K562 (cell line): ENCODE data around the gene AMMECR1. TPM values are rescaled to one million over a fixed set of nuclear protein-coding genes. Genes with fewer than 3 reads are reported as not detected.

ENCODE experiments used
- ATAC-seq: fragments of 200-7000 bp; cut with Tn5 transposase; 3 replicates; pipeline ENCODE4 v1.9.1; 2020; ENCODE audit warnings: moderate library complexity
- BruUV-seq: library from RNA; stranded (reverse); fragments of 400-500 nt; replicated peaks from 2 replicates; lab custom pipeline; 2021; lab: Mats Ljungman, UMichigan
- CTCF ChIA-PET: fragments of 300-600 bp; formaldehyde crosslinking; extraction: SDS; loops from one replicate; lab custom pipeline; 2021; ENCODE audit warnings: low intra/inter-chr PET ratio; lab: Yijun Ruan, JAX
- POLR2A ChIA-PET: fragments of 300-600, 350-650 bp; sonication (Branson Sonifier 250); formaldehyde crosslinking; extraction: SDS; loops from one replicate; lab custom pipeline; 2021; ENCODE audit warnings: antibody characterized with exemption, inconsistent platforms; lab: Yijun Ruan, JAX
- DNase-seq, 4 experiments: peaks; one replicate each; pipeline versions ENCODE4 v3.0.0 to v3.0.0-alpha.2; 2011 to 2018; ENCODE audit warnings: low spot score in 3 of 4, mixed read lengths in 3 of 4; ENCODE audit errors: extremely low read depth in 1 of 4
- FAIRE-seq: peaks from 2 replicates; lab custom pipeline; 2011; peaks lifted over from hg19 to GRCh38; lab: Jason Lieb, UNC
- H2AFZ ChIP-seq: 2 replicates; pipeline ENCODE4 v1.6.0; 2011; ENCODE audit warnings: low read depth, low read length, control low read depth, inconsistent platforms
- H3K27ac ChIP-seq: fragments of 200-600 bp; 3 replicates; pipeline ENCODE4 v1.8.0; 2011; ENCODE audit warnings: low read depth, mild to moderate bottlenecking, control low read depth, inconsistent platforms, low read length, moderate library complexity, mixed read lengths; ENCODE audit errors: extremely low read depth
- H3K27me3 ChIP-seq, 2 experiments: fragments of 300-600 bp in 1 of 2; 2 replicates in 1 of 2; 3 replicates in 1 of 2; pipeline versions ENCODE4 v1.6.0 to v1.8.0; 2011; ENCODE audit warnings: inconsistent platforms in 2 of 2, low read length in 2 of 2, mild to moderate bottlenecking in 1 of 2, mixed read lengths in 1 of 2, moderate library complexity in 1 of 2; ENCODE audit not compliant: control insufficient read depth in 2 of 2, insufficient read depth in 2 of 2
- H3K36me3 ChIP-seq: fragments of 300-600 bp; 3 replicates; pipeline ENCODE4 v1.8.0; 2011; ENCODE audit warnings: mild to moderate bottlenecking, low read length, inconsistent platforms; ENCODE audit not compliant: control insufficient read depth, insufficient read depth
- H3K4me1 ChIP-seq, 2 experiments: fragments of 200-600 bp in 1 of 2; replicated peaks in 1 of 2; 2 replicates in 1 of 2; 3 replicates in 1 of 2; pipeline versions ENCODE4 v1.5.1 to v1.8.0; 2011; ENCODE audit warnings: inconsistent platforms in 2 of 2, low read length in 2 of 2, mild to moderate bottlenecking in 1 of 2, mixed read lengths in 1 of 2, moderate library complexity in 1 of 2; ENCODE audit not compliant: control insufficient read depth in 2 of 2, insufficient read depth in 2 of 2
- H3K4me2 ChIP-seq: 2 replicates; pipeline ENCODE4 v1.6.1; 2011; ENCODE audit warnings: low read length, control low read depth, inconsistent platforms, mixed read lengths; ENCODE audit not compliant: insufficient read depth
- H3K4me3 ChIP-seq: fragments of 200-600 bp; sonication (generic), shearing (Covaris generic); 2 replicates; pipeline ENCODE4 v1.5.1; 2016; ENCODE audit warnings: control low read depth, inconsistent platforms
- H3K79me2 ChIP-seq: fragments of 200-600 bp; 3 replicates; pipeline ENCODE4 v1.8.0; 2011; ENCODE audit warnings: low read length, inconsistent platforms; ENCODE audit not compliant: control insufficient read depth, insufficient read depth
- H3K9ac ChIP-seq, 2 experiments: 2 replicates each; pipeline versions ENCODE4 v1.6.0 to v1.6.1; 2011; ENCODE audit warnings: low read depth in 2 of 2, low read length in 2 of 2, control low read depth in 1 of 2, inconsistent platforms in 1 of 2, mild to moderate bottlenecking in 1 of 2, mixed read lengths in 1 of 2; ENCODE audit not compliant: insufficient read depth in 1 of 2
- H3K9me1 ChIP-seq: one replicate; pipeline ENCODE4 v1.6.0; 2011; ENCODE audit warnings: inconsistent platforms, mild to moderate bottlenecking, low read length, moderate library complexity; ENCODE audit not compliant: control insufficient read depth, insufficient read depth
- H3K9me3 ChIP-seq: replicated peaks from 2 replicates; pipeline ENCODE4 v1.5.1; 2011; ENCODE audit warnings: low read depth, low read length, inconsistent platforms; ENCODE audit not compliant: control insufficient read depth, insufficient read depth
- H4K20me1 ChIP-seq: replicated peaks from 2 replicates; pipeline ENCODE4 v1.6.1; 2011; ENCODE audit warnings: low read length, inconsistent platforms, mixed read lengths; ENCODE audit not compliant: control insufficient read depth, insufficient read depth
- HSF4 ChIP-seq: fragments of 250-450 bp; sonication (Bioruptor Pico); IDR thresholded peaks from 2 replicates; pipeline ENCODE4 v2.1.2; 2022; ENCODE audit warnings: mild to moderate bottlenecking, moderate library complexity, borderline replicate concordance
- MTF1 ChIP-seq: fragments of 250-450 bp; sonication (Bioruptor Pico); IDR thresholded peaks from 2 replicates; pipeline ENCODE4 v1.9.0; 2021; ENCODE audit warnings: moderate library complexity, mild to moderate bottlenecking, inconsistent platforms, borderline replicate concordance
- NFYB ChIP-seq: IDR thresholded peaks from 2 replicates; pipeline ENCODE4 v1.6.1; 2011; ENCODE audit warnings: mild to moderate bottlenecking, moderate library complexity; ENCODE audit not compliant: insufficient read length; ENCODE audit errors: extremely low read depth
- POLR3A ChIP-seq: IDR thresholded peaks from 2 replicates; pipeline ENCODE4 v1.6.1; 2011; ENCODE audit warnings: borderline replicate concordance, mild to moderate bottlenecking, moderate library complexity; ENCODE audit not compliant: insufficient read length, insufficient read depth; ENCODE audit errors: extremely low read depth
- SFPQ ChIP-seq: fragments of 200-400 bp; formaldehyde crosslinking; IDR thresholded peaks from 2 replicates; pipeline ENCODE4 v1.6.1; 2017; ENCODE audit warnings: mild to moderate bottlenecking, low read depth, low read length, moderate library complexity
- TEAD2 ChIP-seq: fragments of 450-650 bp; IDR thresholded peaks from 2 replicates; pipeline ENCODE4 v1.6.1; 2016; ENCODE audit warnings: missing genetic modification characterization, control low read depth, missing compliant biosample characterization
- ZBTB12 ChIP-seq: fragments of 250-450 bp; sonication (Bioruptor Pico); IDR thresholded peaks from 2 replicates; pipeline ENCODE4 v1.4.0; 2020
- ZBTB17 ChIP-seq: fragments of 450-650 bp; formaldehyde crosslinking; IDR thresholded peaks from 2 replicates; pipeline ENCODE4 v1.4.0; 2020; ENCODE audit warnings: mild to moderate bottlenecking
- ZC3H11A ChIP-seq: IDR thresholded peaks from 2 replicates; pipeline ENCODE4 v1.6.1; 2012; ENCODE audit warnings: low read depth, low read length, improper control_type of control experiment
- ZNF263 ChIP-seq: sonication (generic); formaldehyde crosslinking; IDR thresholded peaks from 2 replicates; pipeline ENCODE4 v1.8.0; 2022; ENCODE audit warnings: mild to moderate bottlenecking, missing genetic modification reagents, borderline replicate concordance
- ZSCAN32 ChIP-seq: fragments of 450-650 bp; formaldehyde crosslinking; IDR thresholded peaks from 2 replicates; pipeline ENCODE4 v1.4.0; 2020; ENCODE audit warnings: mild to moderate bottlenecking, moderate library complexity
- WGBS: fragments of 100-300 bp; shearing (Covaris generic); methylation state at CpG from one replicate; pipeline ENCODE4 v1.1.6; 2016; ENCODE audit warnings: low coverage, mixed read lengths; ENCODE audit not compliant: insufficient coverage; ENCODE audit errors: missing lambda C conversion rate; 5-methylcytosine and 5-hydroxymethylcytosine counted together
- in situ Hi-C: fragments of 300-500 bp; cut with MboI; formaldehyde crosslinking; loops from 4 replicates; pipeline ENCODE4 v1.15.0; 2018; ENCODE audit warnings: inconsistent platforms, mixed read lengths
- intact Hi-C: fragments of 100-400 bp; cut with micrococcal nuclease; formaldehyde crosslinking; loops from 2 replicates; pipeline ENCODE4 v1.14.2; 2022
- polyA plus RNA-seq, 8 experiments: library from polyadenylated mRNA; depleted of rRNA in 4 of 8; stranded (reverse) in 5 of 8; unstranded in 3 of 8; fragments of >200 nt; fragmentation: Nextera tagmentation in 2 of 8; fragmentation: Illumina TruSeq in 1 of 8; extraction: Ambion mirVana in 2 of 8; extraction: Trizol in 1 of 8; gene quantifications; 2 replicates each; pipeline versions ENCODE4 v1.2.1 to v1.2.3, GENCODE V29; 2011 to 2014; ENCODE audit warnings: inconsistent platforms in 1 of 8, missing spikeins in 1 of 8
- total RNA-seq, 7 experiments: library from RNA; depleted of rRNA in 6 of 7; stranded (reverse); fragments of >200 nt in 6 of 7; fragmentation: Illumina TruSeq in 2 of 7; extraction: Trizol in 2 of 7; gene quantifications; 2 replicates each; pipeline versions ENCODE4 v1.2.1 to v1.2.3, GENCODE V29; 2011 to 2021; ENCODE audit warnings: low replicate concordance in 1 of 7

AMMECR1 gene
- total and polyA plus RNA-seq, 9 of the 15 experiments (the other 6 are each of a cell fraction or from before 2014, with no cell fraction given), result 13.9 to 36.7 (median 23.6) TPM

GRCh38 chrX:110208092-110208491 lies 109.8 kb downstream of the AMMECR1 start:
- 86% methylated on average over 2 of the region's 2 CpGs for WGBS
- no TSS peak for BruUV-seq
- H2AFZ ChIP-seq, result no peak overlapping the region
- H3K27me3 ChIP-seq, result no peaks in the 10 kb centered on the region
- DNase-seq, result no peak
- no peak overlapping the region for H3K4me3 ChIP-seq
- H3K9me3 ChIP-seq, result no peaks in the 10 kb centered on the region
- H3K9ac ChIP-seq, result no peak overlapping the region
- no peak for ATAC-seq
- no peaks in the 10 kb centered on the region for H4K20me1 ChIP-seq
- CTCF ChIA-PET, result no interaction called here
- H3K4me2 ChIP-seq, result no peak overlapping the region
- no peak overlapping the region for H3K27ac ChIP-seq
- intact Hi-C loops, result no loop called here
- POLR2A ChIA-PET, result no interaction called here
- TF ChIP-seq ZBTB12 (CRISPR knock-in tag) (no peak), POLR3A (no peak), HSF4 (no peak), TEAD2 (tag) (no peak), MTF1 (CRISPR knock-in tag) (no peak), SFPQ (no peak), ZC3H11A (no peak), ZNF263 (CRISPR knock-in tag) (no peak), ZBTB17 (CRISPR knock-in tag) (no peak), NFYB (no peak), ZSCAN32 (CRISPR knock-in tag) (no peak)
- TF ChIP-seq, all 486 proteins: peak for 0
- Histone ChIP-seq H3K4me1 (peaks cover 0 to 2% of the 10 kb centered on the region in 2 experiments; a peak in 2 of 5 replicates), H3K79me2 (no peaks in the 10 kb centered on the region; the same call in 2 of the 3 replicates), H3K9me1 (no peaks in the 10 kb centered on the region), H3K36me3 (peaks cover under 1% of the 10 kb centered on the region; the same call in 2 of the 3 replicates)
- FAIRE-seq, result no peak
- in situ Hi-C loops, result no loop called here
